Smooth muscle cell (in vitro differentiated cells): ENCODE data around the gene CHPF. TPM values are rescaled to one million over a fixed set of nuclear protein-coding genes. Genes with fewer than 3 reads are reported as not detected.

Experiments used
- DNase-seq: peaks from one replicate; lab custom pipeline; 2025; ENCODE audit not compliant: unreplicated experiment; lab: John Stamatoyannopoulos, UW
- H2AFZ ChIP-seq: fragments of 200-600 bp; sonication (generic); 2 replicates; pipeline ENCODE4 v1.6.0; 2016; ENCODE audit warnings: antibody characterized with exemption, low read depth, mild to moderate bottlenecking
- H3F3A ChIP-seq: fragments of 200-600 bp; sonication (generic); 2 replicates; pipeline ENCODE4 v1.6.0; 2017; ENCODE audit warnings: antibody characterized with exemption, low read depth
- H3K27ac ChIP-seq: fragments of 200-600 bp; sonication (generic); 2 replicates; pipeline ENCODE4 v1.5.1; 2016; ENCODE audit warnings: low read depth, mild to moderate bottlenecking
- H3K27me3 ChIP-seq: fragments of 200-600 bp; sonication (generic); 2 replicates; pipeline ENCODE4 v1.6.1; 2016; ENCODE audit warnings: low read depth, mild to moderate bottlenecking
- H3K36me3 ChIP-seq: fragments of 200-600 bp; sonication (generic); 2 replicates; pipeline ENCODE4 v1.5.1; 2016; ENCODE audit warnings: low read depth
- H3K4me1 ChIP-seq: fragments of 200-600 bp; sonication (generic); 2 replicates; pipeline ENCODE4 v1.5.1; 2016; ENCODE audit warnings: low read depth
- H3K4me2 ChIP-seq: fragments of 200-600 bp; sonication (generic); 2 replicates; pipeline ENCODE4 v1.6.0; 2016; ENCODE audit warnings: mild to moderate bottlenecking
- H3K4me3 ChIP-seq: fragments of 200-600 bp; sonication (generic); 2 replicates; pipeline ENCODE4 v1.5.1; 2016; ENCODE audit warnings: mild to moderate bottlenecking
- H3K79me2 ChIP-seq: fragments of 200-600 bp; sonication (generic); 2 replicates; pipeline ENCODE4 v1.6.0; 2016; ENCODE audit warnings: low read depth, mild to moderate bottlenecking
- H3K9ac ChIP-seq: fragments of 200-600 bp; sonication (generic); 2 replicates; pipeline ENCODE4 v1.6.0; 2016; ENCODE audit warnings: low read depth
- H3K9me3 ChIP-seq: fragments of 200-600 bp; sonication (generic); replicated peaks from 2 replicates; pipeline ENCODE4 v1.5.1; 2016; ENCODE audit warnings: low read depth
- H4K20me1 ChIP-seq: fragments of 200-600 bp; sonication (generic); 2 replicates; pipeline ENCODE4 v1.6.0; 2016; ENCODE audit warnings: low read depth
- WGBS: methylation state at CpG from one replicate; pipeline ENCODE4 v1.1.7; 2016; ENCODE audit warnings: low lambda C conversion rate; 5-methylcytosine and 5-hydroxymethylcytosine counted together
- polyA plus RNA-seq: library from polyadenylated mRNA; unstranded; fragments of >200 nt; fragmentation: Nextera tagmentation; extraction: Ambion mirVana; gene quantifications from 2 replicates; pipeline ENCODE4 v1.2.1, GENCODE V29; 2016
- total RNA-seq: library from RNA; depleted of rRNA; stranded (reverse); fragments of >200 nt; gene quantifications from 2 replicates; pipeline ENCODE4 v1.2.3, GENCODE V29; 2014
- TF ChIP-seq, protein P1 (sequence below): fragments of 200-600 bp; sonication (generic); IDR thresholded peaks from 2 replicates; pipeline ENCODE4 v1.5.1; 2017; ENCODE audit warnings: borderline replicate concordance, mild to moderate bottlenecking, antibody characterized with exemption; ENCODE audit not compliant: insufficient read depth, poor library complexity, severe bottlenecking

CHPF gene
- total and polyA plus RNA-seq, 2 experiments from 2014 or later = 141 to 344 TPM

DNA sequence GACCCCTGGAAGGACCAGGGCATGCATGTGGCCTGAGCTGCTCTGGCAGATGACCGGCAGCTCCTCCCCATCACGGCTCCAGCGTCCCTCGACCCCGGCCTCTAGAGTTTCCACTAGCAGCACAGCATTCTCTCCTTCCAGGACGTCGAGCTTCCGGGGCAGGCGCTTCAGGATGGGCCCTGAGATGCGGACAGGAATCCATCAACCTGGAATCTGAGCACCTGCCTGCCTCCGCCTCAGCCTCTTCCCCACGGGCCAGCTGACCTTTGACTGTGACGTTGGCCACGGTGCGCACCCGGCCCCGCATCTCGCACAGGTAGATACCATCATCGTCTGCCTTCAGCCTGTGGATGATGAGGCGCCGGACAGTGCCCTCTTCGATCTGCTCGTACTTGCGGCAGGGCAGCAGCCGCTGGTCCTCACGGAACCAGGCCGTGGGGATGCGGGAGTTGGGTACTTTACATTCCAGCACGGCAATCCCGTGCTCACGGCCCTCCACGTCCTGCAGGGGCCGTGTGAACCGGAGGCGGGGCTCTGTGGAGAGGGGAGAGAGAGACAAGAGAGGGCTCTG is 24.3 kb upstream of the CHPF start:
- Histone ChIP-seq H3K27me3 (no peaks in the 10 kb centered on the region), H3K36me3 (no peaks in the 10 kb centered on the region), H3K4me2 (no peak overlapping the region), H3K9ac (no peak overlapping the region), H3K27ac (no peak overlapping the region), H3K4me3 (no peak overlapping the region), H4K20me1 (peaks cover 9% of the 10 kb centered on the region), H2AFZ (no peak overlapping the region), H3K9me3 (no peaks in the 10 kb centered on the region), H3K79me2 (peaks cover 12% of the 10 kb centered on the region), H3K4me1 (peaks cover 14% of the 10 kb centered on the region), H3F3A (no peaks in the 10 kb centered on the region)
- WGBS = 93% methylated on average over 35 of the region's 35 CpGs
- DNase-seq = no peak
- TF ChIP-seq, protein P1, sequence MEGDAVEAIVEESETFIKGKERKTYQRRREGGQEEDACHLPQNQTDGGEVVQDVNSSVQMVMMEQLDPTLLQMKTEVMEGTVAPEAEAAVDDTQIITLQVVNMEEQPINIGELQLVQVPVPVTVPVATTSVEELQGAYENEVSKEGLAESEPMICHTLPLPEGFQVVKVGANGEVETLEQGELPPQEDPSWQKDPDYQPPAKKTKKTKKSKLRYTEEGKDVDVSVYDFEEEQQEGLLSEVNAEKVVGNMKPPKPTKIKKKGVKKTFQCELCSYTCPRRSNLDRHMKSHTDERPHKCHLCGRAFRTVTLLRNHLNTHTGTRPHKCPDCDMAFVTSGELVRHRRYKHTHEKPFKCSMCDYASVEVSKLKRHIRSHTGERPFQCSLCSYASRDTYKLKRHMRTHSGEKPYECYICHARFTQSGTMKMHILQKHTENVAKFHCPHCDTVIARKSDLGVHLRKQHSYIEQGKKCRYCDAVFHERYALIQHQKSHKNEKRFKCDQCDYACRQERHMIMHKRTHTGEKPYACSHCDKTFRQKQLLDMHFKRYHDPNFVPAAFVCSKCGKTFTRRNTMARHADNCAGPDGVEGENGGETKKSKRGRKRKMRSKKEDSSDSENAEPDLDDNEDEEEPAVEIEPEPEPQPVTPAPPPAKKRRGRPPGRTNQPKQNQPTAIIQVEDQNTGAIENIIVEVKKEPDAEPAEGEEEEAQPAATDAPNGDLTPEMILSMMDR = no peak

DNA sequence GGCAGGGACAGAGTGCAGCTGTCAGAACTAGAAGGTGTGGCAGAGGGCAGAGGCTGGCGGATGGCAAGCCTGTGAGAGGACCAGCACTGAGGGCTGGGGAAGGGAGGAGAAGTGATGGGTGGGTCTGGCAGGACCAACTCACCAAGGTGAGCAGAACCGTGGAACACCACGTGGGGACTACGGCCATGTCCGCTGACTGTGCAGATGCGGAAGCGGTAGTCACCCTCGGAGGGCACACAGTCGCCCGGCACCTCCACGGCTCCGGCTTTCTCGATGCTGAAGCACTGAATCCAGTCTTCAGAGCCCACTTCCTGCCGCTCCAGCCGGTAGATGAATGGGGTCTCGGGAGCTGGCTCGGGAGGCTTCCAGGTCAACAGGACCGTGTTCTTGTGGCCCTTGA is 23.5 kb upstream of the CHPF start:
- Histone ChIP-seq H3F3A (no peaks in the 10 kb centered on the region), H3K4me1 (peaks cover 13% of the 10 kb centered on the region), H3K36me3 (no peaks in the 10 kb centered on the region), H3K9me3 (no peaks in the 10 kb centered on the region), H3K27me3 (no peaks in the 10 kb centered on the region), H2AFZ (no peak overlapping the region), H4K20me1 (peaks cover 9% of the 10 kb centered on the region), H3K4me2 (no peak overlapping the region), H3K27ac (no peak overlapping the region), H3K4me3 (no peak overlapping the region), H3K9ac (no peak overlapping the region), H3K79me2 (peaks cover 12% of the 10 kb centered on the region)
- no peak for DNase-seq
- WGBS = 95% methylated on average over 18 of the region's 18 CpGs
- TF ChIP-seq, protein P1 = no peak

DNA sequence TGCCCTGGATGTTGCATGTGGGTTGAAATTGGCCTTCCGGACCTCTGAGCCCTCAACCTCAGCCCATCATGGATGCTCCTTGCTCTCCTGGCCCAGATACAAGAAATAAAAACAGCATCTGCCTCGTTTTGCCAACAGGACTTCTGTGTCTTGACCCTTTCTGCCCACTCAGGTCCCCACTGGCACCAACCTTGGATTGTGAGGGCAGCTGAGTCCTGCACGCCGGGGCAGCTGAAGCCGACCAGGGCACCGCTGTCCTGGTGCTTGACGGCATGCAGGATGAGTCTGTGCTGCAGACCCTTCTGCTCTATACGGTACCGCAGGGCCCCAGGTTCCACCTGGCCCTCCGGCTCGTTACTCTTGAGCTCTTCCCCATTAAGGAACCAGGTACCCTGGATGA is 23.0 kb upstream of the CHPF start:
- H3K79me2 ChIP-seq = peaks cover 12% of the 10 kb centered on the region
- H3K9ac ChIP-seq = no peak overlapping the region
- H3K4me1 ChIP-seq = peaks cover 8% of the 10 kb centered on the region
- no peak overlapping the region for H3K27ac ChIP-seq
- H3K9me3 ChIP-seq = no peaks in the 10 kb centered on the region
- H2AFZ ChIP-seq = no peak overlapping the region
- TF ChIP-seq, protein P1 = no peak
- no peaks in the 10 kb centered on the region for H3K36me3 ChIP-seq
- no peaks in the 10 kb centered on the region for H3F3A ChIP-seq
- no peaks in the 10 kb centered on the region for H3K27me3 ChIP-seq
- H3K4me2 ChIP-seq = no peak overlapping the region
- WGBS = 92% methylated on average over 11 of the region's 11 CpGs
- H4K20me1 ChIP-seq = peaks cover 9% of the 10 kb centered on the region
- H3K4me3 ChIP-seq = no peak overlapping the region
- no peak for DNase-seq
